MM.1S (cell line): ENCODE data around the gene CTNNA3.
"Not testable (repeated sequence)": the region's sequence is repeated elsewhere in the genome, so short reads cannot be mapped to it uniquely, and the experiment has no call there.

Experiments
- CTCF ChIP-seq: fragments of 300-600 bp; sonication (generic); IDR thresholded peaks from 2 replicates; pipeline ENCODE4 v1.5.1; 2016; ENCODE audit warnings: antibody characterized with exemption, low read length, mixed read lengths
- EZH2 ChIP-seq: fragments of 300-600 bp; sonication (generic); optimal IDR thresholded peaks from 2 replicates; pipeline ENCODE3; 2017; ENCODE audit warnings: low read depth, mild to moderate bottlenecking, antibody characterized with exemption, low read length, mixed read lengths
- EZH2phosphoT487 ChIP-seq: fragments of 300-600 bp; sonication (generic); IDR thresholded peaks from 2 replicates; pipeline ENCODE4 v1.6.1; 2018; ENCODE audit warnings: antibody characterized with exemption, low read length

- not testable (repeated sequence) for TF ChIP-seq CTCF, EZH2, EZH2phosphoT487
Measured at GRCh38 chr10:67690540-67690939, 5.5 kb downstream of the CTNNA3 start.
